ENCODE data around the gene ZNF622. TPM values are rescaled to one million over a fixed set of nuclear protein-coding genes. Genes with fewer than 3 reads are reported as not detected.

ZNF622 gene
- total RNA-seq, 1 donor from 2014 or later = 24.3 TPM

- Mint-ChIP-seq H3K9me3 (no peaks in the 10 kb centered on the region), H3K36me3 (no peaks in the 10 kb centered on the region), H3K4me1 (ENCODE audit: unreplicated experiment) (no peaks in the 10 kb centered on the region), H3K27ac (no peak overlapping the region), H3K4me3 (no peak overlapping the region), H3K27me3 (peaks cover 55% of the 10 kb centered on the region)
- DNase-seq (ENCODE audit: extremely low spot score, unreplicated experiment) = no peak
- TF ChIP-seq CTCF (conservative IDR thresholded peaks at IDR 0.05) = no peak
These were observed 35.1 kb downstream of the ZNF622 start for GRCh38 chr5:16430349-16431089.

- Mint-ChIP-seq H3K4me1 (ENCODE audit: unreplicated experiment) (no peaks in the 10 kb centered on the region), H3K27me3 (peaks cover 55% of the 10 kb centered on the region), H3K9me3 (no peaks in the 10 kb centered on the region), H3K36me3 (no peaks in the 10 kb centered on the region), H3K27ac (no peak overlapping the region), H3K4me3 (no peak overlapping the region)
- peak; percentile 41 for TF ChIP-seq CTCF (conservative IDR thresholded peaks at IDR 0.05)
- no peak for DNase-seq (ENCODE audit: extremely low spot score, unreplicated experiment)
These were observed 37.2 kb downstream of the ZNF622 start for GRCh38 chr5:16428359-16428758.

DNA sequence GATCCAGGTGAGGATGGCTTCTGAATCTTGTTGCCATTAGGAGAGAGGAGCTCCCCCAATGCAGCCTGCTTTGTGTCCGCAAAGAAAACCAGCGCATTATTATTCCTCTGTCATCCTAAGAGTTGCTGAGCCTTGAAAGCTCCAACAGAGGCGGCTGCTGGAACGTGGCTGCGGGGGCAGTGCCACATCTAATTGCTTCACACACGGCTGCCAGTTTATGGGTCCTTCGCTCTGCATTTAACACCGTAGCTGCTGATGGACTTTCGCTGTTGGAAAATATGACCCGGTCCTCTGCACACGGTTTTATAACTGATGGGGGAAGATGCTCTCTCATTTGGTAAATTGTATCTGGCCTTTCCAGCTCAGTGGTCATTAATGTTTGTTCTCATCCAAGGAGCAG lies 38.0 kb downstream of the ZNF622 start:
- Mint-ChIP-seq H3K36me3 (no peaks in the 10 kb centered on the region), H3K4me3 (no peak overlapping the region), H3K27me3 (peaks cover 55% of the 10 kb centered on the region), H3K4me1 (ENCODE audit: unreplicated experiment) (no peaks in the 10 kb centered on the region), H3K27ac (no peak overlapping the region), H3K9me3 (no peaks in the 10 kb centered on the region)
- TF ChIP-seq CTCF (conservative IDR thresholded peaks at IDR 0.05) = no peak
- no peak for DNase-seq (ENCODE audit: extremely low spot score, unreplicated experiment)

GRCh38 chr5:16418471-16418922 lies 47.1 kb downstream of the ZNF622 start:
- DNase-seq (ENCODE audit: extremely low spot score, unreplicated experiment) = no peak
- peaks cover 10% of the 10 kb centered on the region for H3K4me1 Mint-ChIP-seq (ENCODE audit: unreplicated experiment)

GRCh38 chr5:16417398-16418074 lies 48.1 kb downstream of the ZNF622 start:
- DNase-seq (ENCODE audit: extremely low spot score, unreplicated experiment) = no peak
- Mint-ChIP-seq H3K36me3 (no peaks in the 10 kb centered on the region), H3K4me3 (no peak overlapping the region), H3K27me3 (peaks cover 33% of the 10 kb centered on the region), H3K27ac (no peak overlapping the region), H3K4me1 (ENCODE audit: unreplicated experiment) (peaks cover 10% of the 10 kb centered on the region), H3K9me3 (no peaks in the 10 kb centered on the region)
- TF ChIP-seq CTCF (conservative IDR thresholded peaks at IDR 0.05) = no peak

More at GRCh38 chr5:16418471-16418922, 47.1 kb downstream of the ZNF622 start:
- no peak for TF ChIP-seq CTCF (conservative IDR thresholded peaks at IDR 0.05)
- Mint-ChIP-seq H3K4me3 (no peak overlapping the region), H3K9me3 (no peaks in the 10 kb centered on the region), H3K27me3 (peaks cover 42% of the 10 kb centered on the region), H3K36me3 (no peaks in the 10 kb centered on the region), H3K27ac (no peak overlapping the region)

Data from type B pancreatic cell (in vitro differentiated cells).